Pons (tissue), 1 donor: Measurements from ENCODE around the gene CR2.
"Not testable (repeated sequence)": the region's sequence is repeated elsewhere in the genome, so short reads cannot be mapped to it uniquely, and the experiment has no call there.

ENCODE experiments used
- DNase-seq: peaks from one replicate; pipeline ENCODE4 v3.0.0-alpha.2; 2016; ENCODE audit warnings: low spot score

CR2 gene

DNA sequence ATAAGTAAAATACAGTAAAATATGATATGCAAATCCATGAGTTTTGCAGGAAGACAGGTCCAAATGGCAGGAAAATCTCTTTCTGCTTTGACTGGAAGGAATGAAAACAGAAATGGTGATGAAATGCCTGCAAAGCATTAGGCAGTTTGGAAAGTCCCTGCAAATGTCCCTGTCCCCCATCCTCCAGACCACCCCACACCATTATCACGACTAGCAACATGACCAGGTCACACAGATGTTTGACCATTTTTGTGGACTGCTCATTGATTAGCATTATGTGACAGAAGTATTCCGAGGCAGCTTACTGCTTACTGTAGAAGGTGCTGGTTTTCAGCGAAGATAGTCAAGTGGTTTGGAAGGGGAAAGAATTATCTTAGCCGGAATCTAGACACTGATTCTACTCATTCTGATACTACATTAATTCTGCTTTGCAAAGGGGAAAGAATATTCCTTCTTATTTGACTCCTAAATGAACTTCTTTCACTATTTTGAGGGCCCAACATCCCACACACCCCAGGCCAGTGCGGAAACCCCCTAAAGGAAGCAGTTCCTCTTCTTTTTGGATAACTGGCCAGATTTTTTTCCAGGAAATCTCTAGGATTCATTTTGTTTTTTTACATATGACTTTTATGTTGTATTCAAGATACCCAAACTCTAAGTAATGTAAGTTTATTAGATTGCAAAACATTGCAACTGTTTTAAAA is 9.5 kb upstream of the CR2 start:
- no peak for DNase-seq

DNA sequence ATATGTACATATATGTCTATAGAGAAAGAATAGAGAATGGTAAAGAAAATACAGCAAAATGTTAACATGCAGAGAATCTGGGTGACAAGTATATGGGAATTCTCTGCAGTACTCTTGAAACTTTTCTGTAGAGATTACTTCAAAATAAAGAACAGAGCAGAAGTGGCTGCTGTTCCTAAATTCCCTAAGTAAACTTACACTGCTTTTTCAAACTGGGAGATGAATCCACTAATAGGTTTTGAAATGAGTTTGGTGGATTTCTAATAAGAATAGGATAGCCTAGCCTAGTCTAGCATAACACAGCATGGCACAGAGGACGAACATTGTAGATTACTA is 450 bp upstream of the CR2 start:
- DNase-seq: no peak

DNA sequence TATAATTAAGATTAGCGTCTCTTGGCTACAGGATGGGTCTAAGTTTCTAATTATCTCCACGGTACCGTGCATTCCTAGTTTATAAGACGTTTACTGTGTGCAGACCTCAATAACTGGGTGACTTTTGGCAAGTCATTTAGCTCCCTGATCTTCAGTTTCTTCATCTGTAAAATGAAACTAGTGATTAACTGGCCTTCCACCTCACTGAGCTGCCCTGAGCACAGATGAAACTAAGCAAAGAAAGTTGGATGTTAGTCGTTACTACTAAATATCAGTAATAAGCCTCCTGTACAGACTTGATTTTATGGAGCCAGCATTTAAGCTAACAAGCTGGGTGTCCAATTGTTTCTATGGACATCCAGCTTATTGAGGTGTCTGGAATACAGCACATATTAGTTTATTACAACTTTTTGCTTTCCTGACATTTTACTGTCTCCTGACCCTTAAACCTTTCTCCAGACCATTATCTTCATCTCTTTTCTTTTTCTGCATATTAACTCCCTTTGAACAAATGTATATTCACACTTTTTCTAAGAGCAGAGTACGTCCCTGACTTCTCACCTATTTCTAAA is 1.1 kb downstream of the CR2 start:
- DNase-seq: no peak

DNA sequence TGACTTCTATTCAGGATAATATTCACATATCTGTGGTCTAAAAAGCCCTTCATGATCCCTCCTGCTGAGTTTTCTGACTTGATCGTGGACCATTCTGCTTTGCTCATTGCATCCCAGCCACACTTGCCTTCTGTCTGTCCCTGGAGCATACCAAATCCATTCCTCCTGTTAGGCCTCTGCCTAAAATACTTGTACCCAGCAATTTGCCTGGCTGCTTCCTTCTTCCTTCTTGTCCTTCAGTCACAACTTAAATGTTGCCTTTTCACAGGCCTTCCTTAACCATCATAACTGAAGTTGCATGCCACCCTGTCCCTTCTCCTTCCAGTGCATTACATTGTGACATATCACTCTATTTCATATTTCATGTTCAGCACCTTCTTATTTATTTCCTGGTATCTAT is 4.3 kb downstream of the CR2 start:
- no peak for DNase-seq

DNA sequence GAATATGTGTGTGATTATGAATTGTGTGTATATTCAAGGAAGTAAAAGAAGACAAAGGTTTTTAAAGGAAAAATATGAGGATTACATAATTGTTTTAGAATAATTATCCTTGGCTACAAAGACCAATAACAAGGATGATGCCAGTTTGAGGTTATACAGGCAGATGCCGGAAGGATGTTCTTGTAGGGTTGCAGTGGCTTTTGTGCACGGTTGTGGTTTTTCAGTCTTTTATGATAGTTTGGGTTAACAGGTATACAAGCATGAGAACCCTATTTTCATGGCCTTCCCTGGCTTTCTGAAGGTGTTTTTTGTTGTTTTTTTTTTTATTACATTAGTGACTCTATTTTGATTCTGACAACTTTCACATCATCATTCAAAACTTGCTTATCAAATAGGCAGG is 4.9 kb downstream of the CR2 start:
- DNase-seq: no peak

DNA sequence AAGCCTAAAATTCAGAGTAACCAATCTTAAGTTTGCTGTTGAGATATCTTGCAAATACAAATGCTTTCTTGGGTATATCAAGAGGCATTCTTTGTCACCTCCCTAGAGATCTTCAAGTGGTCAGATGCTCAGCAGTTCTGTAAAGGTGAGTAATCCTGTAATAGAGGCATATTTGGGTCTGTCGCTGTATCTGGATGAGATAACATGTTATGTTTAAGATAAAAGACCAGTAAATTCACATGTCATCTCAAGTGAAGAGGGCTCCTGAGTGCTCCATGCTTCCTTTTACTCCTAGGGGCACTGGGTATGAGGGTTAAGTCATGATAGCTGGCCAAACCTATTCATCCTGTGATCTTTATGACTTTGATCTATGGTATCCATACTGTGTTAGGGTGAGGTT is 7.5 kb downstream of the CR2 start:
- no peak for DNase-seq

DNA sequence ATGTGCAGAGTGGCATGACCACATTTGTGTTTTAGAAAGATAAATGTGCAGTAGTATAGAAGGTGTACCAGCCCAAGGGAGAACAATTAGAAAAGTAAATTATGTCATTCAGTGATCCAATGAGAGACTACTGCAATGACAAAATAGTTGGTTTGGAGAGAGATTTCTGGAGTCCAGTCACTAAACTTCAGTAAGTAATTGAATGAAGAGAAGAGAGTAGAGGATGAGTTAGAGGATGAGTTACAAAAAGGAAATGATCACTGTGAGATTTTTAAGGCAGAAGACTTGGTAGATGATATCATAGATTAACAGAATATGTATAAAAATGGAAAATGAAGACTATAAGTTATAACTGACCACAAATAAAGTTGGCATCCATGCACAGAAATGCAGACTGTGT is 8.4 kb downstream of the CR2 start:
- DNase-seq: no peak

DNA sequence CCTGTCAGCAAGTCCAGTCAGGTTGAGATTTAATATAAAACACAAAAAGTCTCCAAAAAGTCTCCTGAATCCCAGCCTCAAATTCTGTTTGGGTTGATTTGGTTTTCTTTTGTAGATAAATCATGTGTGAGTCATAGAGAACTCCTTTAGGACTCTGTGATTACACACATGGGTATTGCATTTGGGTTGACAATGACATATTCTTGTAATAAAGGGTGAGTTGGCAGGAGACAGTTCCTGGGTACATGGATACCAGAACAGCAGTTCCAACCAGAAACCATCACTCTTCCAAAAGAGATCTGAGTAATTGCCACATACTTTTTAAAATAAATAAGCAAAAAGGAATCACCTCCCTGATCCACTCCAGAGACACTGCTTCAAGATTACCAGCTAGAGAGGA is 8.9 kb downstream of the CR2 start:
- no peak for DNase-seq

DNA sequence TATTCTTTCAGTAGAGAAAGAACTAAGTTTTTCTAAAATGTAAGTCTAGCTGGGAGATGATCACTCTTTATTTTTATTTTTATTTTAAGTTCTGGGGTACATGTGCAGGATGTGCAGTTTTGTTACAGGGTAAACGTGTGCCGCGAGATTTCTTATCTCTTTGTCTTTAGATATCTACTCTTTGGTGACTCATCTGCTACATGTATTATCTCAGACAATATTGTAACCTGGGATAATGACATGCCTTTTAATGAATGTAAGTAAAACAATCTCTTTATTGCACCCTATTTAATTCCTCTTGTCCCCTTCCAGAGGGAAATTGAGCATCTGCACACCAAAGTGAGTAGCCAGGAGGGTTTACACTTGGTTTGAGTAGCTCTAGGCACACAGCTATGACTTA is 9.4 kb downstream of the CR2 start:
- no peak for DNase-seq

DNA sequence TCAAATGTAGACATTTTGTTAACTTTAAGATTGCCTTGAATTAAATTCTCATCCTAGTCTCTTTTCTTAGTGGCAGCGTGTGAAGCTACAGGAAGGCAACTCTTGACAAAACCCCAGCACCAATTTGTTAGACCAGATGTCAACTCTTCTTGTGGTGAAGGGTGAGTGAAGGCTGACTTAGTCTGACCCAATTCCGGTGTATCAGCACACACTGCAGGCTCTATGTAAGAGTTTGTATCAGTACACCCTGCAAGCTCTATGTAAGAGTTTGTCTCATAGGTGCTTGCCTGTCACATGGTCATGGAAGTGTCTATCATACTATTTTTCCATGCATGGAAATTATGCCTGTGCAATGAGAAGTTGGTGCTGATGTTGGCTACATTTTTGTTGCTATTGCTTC is 16.8 kb downstream of the CR2 start:
- DNase-seq: no peak

DNA sequence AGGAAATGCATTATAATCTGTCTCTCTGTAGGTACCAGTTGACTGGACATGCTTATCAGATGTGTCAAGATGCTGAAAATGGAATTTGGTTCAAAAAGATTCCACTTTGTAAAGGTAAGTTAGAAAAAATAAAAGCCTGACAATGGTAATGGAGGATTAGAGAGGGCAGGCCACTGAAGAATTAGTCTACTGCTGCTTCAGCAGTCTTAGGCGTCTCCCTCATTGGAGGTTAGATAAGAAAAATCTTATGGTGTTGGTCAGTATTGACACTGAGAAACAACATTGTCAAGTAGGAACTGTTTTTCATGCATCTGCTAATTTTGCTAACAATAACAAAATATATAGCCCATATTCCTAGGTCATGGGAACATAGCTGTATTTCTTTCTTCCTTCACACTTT is 20.1 kb downstream of the CR2 start:
- no peak for DNase-seq

DNA sequence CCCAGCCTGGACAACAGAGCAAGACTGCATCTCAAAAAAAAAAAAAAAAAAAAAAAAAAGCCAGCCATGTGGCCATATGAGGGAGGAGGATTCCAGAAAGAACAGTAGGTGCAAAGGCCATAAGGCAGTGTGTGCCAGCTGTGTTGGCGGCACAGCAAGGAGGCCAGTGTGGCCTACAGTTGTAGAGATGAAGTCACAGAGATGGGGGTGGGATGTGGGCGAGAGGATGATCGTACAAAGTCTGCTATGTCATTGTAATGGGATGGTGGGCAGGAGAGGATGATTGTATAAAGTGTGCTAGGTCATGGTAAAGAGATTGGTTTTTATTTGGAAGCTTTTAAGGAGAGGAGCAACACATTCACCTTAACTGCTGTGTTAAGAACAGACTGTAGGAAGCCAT is 32.1 kb downstream of the CR2 start:
- DNase-seq: no peak

DNA sequence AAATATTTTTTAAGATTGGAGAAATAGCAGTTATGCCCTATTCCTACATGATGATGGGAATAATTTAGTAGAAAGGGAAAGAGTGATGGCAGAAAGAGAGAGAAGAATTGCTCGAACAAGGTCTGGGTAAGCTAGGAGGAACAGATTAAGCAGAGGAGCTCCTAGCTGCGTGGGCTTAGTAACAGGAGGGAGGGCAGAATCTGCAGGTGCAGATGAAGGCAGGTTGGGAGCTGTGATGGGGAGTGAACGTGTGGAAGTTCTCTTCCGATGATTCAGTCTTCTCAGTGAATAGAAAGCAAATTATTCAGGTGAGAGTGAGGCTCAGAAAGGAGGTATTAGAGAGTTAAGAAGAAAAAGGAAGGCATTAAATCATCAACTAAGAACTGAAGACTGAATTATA is 33.5 kb downstream of the CR2 start:
- no peak for DNase-seq

DNA sequence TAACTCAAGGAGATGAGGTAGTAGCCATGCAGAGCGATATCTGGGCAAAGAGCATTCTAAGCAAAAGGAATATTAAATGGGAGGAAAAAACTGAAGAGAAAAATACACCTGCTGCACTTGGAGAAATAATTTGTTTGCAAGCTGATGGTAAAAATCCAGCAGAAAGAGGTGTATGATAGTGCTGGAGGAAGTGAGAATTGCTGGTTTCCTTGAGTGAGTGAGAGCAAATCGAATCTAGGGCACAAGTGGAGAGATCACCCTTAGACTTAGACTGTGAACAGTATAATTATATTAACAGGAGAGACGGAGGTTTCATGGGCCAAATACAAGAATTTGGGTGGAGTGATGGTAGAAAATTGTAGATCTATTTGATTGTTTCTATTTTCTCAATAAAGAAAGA is 39.1 kb downstream of the CR2 start:
- no peak for DNase-seq

DNA sequence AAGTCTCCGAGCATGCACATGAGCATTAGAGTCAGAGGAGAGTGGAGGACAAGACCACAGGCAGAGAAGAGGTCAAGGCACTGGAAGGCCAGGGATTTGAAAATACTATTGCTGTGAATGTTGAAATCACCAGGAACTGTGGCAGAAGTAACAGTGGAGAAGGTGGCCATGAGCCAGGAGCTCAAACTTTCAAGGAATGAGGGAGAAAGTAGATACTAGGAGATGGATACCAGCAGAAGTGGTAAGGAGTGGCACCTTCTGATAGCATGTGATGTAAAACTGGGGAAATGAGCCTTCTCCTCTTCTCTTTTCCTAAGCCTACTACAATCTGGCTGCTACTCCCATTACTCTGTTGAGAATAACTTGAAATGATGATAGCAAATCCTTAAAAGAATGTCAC is 40.0 kb downstream of the CR2 start:
- no peak for DNase-seq

DNA sequence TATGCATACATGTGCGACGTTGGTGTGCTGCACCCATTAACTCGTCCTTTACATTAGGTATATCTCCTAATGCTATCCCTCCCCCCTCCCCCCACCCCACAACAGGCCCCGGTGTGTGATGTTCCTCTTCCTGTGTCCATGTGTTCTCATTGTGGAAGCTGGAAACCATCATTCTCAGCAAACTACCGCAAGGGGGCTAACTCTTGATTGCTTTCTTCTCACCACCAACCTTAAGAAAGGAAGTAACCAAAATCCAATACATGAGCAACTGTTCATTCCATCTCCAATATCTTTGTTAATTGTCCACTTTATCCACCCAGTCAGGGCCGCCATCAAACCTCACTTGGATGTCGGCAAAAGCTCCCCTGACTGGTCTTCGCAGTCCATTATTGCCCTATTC is 41.2 kb downstream of the CR2 start:
- not testable (repeated sequence) for DNase-seq

DNA sequence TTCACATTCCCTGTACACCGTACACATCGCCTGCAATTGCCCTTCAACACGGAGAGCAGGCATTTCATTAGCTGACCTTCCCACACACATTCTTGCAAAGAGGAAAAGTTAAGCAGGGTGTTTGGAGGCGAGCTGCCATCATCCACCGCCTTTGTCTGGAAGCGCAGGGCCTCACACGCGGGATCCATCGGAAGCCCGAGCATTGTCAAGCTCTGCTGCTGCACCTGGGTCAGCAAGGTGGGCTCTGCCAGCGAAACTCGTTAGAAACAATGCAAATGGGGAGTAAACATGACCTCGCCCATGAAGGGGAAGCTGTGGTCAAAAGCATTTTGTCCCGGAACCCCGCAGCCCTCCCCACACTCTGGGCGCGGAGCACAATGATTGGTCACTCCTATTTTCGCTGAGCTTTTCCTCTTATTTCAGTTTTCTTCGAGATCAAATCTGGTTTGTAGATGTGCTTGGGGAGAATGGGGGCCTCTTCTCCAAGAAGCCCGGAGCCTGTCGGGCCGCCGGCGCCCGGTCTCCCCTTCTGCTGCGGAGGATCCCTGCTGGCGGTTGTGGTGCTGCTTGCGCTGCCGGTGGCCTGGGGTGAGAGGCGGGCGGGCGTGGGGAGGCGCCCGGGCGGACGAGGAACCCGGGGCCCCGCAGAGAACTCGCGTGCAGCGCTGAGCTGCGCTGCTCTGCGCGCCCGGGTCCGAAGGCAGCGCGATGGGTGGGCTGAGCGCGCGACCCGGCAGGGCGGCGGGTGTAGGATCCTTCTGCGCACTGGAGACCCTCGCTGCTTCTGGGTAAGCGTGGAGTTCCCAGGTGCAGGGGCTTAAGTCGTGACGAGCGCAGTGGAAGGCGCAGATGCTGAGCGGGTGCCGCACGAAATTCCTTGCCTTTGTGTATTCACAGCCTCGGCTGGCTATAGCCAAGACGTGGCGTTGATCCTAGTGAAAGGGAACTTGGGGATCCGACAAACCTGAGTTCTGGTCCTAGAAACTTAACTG is 42.0 kb downstream of the CR2 start, which contains the start of gene CR1:
Gene CR1, plus strand, starts transcription at position 357 of the 992 bp plus-strand sequence. Its CDS starts 111 bp downstream, at position 468.
- DNase-seq: no peak

DNA sequence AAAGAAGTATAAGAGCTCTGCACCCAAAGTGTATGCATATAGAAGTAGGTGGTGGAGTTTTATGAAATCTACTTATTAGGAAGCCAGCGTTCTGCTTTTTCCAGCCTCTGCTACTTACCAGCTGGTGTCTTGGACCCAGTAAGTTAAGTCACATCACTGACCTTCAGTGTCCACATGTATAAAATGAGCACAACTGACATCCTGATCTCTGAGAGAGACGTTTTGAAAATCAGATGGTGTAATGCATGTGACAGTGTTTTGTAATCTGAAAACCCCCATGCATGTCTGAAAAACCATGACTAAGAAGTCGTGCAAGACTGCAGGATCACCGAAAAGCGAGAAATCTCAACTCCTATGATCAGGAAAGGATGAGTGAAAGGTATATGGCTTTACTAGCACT is 43.8 kb downstream of the CR2 start:
- no peak for DNase-seq

DNA sequence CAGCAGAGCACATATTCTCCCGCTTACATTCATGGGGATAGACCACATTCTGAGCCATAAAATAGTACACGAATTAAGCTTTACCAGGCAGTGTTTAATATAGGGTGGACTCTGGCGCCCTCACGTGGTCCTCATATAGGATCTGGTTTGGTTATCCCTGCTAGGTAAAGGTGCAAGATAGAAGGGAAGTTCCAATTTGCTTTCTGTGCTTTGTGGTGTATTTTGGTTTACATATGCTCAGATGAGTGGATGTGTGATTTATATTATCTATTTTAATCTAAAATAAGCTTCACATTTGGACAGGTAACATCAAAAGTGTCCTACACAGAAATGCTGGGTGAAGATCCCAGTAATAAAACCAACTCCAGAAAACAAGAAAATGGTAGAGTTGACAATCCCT is 45.4 kb downstream of the CR2 start:
- DNase-seq: peak; percentile 85

DNA sequence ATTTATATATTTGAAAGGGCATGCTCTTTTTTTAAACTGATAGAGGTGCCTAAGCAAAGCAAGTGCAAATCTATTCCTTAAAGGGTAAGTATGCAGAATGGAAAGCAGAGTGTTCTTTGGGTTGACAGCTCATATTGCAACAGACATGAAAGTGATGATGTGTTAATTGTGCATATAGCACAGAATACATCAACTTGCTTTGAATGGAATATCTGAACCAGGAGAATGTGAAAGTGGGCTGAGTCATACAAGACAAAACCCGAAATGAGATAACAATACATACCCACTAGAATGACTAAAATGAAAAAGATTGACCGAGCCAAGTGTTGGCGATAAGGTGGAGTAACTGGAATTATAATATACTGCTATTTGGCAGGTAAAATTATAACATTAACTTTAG is 46.2 kb downstream of the CR2 start:
- no peak for DNase-seq

DNA sequence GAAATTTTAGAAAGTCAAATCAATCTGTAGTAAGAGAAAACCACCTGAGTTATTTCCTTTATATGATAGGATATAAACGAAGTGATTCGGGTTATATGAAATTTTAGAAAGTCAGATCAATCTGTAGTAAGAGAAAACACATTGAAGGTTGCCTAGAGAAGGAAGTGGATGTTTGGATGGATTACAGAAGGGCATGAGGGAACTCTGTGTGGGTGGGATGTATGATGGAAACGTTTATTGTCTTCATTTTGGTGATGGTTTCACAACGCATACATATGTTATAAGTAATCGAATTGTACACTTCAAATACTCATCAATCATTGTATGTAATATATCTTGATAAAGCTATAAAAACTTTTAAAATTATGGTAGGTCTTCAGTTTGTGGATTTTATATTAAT is 46.9 kb downstream of the CR2 start:
- DNase-seq: no peak

DNA sequence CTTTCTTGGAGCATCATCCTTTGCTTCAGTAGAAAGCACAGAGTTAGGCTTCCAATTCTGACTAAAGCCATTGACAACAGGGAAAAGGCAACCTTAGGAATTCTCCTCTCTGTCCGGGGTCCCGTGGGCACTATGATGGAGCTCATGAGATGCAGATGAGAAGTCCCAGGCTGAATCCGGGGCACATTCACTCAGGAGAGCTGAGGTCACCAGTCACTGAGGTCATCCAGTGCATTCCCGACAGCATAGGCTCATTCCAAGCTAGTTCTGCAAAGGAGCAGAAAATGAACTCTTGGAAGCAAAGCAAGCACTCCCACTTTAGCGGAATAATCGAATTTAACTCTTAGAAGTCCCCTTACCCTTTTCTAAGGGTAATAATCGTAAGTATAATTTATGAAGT is 48.6 kb downstream of the CR2 start:
- no peak for DNase-seq

DNA sequence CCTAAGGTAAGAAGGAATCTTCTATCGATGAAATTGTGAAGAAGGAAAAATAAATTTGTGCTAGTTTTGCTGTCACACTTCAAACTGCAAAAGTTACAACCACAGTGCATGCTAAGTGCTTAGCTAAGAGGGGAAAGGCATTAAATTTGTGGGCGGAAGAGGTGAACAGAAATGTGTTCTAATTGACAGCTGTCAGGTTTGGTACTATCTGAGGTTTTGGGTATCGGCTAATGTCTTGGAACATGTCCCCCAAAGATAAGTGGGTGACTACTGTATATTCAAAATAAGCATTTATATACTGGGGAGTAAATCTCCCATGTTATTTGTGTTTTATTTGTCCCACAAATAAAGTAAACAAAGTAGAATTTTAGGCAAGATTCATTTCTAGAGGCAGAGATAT is 49.8 kb downstream of the CR2 start:
- no peak for DNase-seq
